Measurements from ENCODE around the gene OLFM1. TPM values are rescaled to one million over a fixed set of nuclear protein-coding genes. Genes with fewer than 3 reads are reported as not detected.
"Not testable (repeated sequence)": the region's sequence is repeated elsewhere in the genome, so short reads cannot be mapped to it uniquely, and the experiment has no call there.

OLFM1 gene
- total RNA-seq, 8 experiments from 2014 or later, result 0.58 to 136 (median 50.1) TPM

GRCh38 chr9:135063888-135064287 lies 23.6 kb upstream of the OLFM1 start:
- not testable (repeated sequence) for H3K27ac ChIP-seq; H3K4me1 ChIP-seq (replicated peaks in 1 of 2)

GRCh38 chr9:135065151-135065550 lies 22.3 kb upstream of the OLFM1 start:
- in situ Hi-C loops (cut with MboI; ENCODE audit: low pct_unique_long_range_greater_than_20kb in 2 of 9, low sequenced_read_pairs in 9 of 9, unreplicated experiment in 9 of 9), result no loop called here
- ATAC-seq (replicated peaks in 6 of 8), result no peak
- 0 to 80% (median 55%) methylated on average over 1 to 2 of the region's 4 CpGs; no CpG with 5 or more reads in 5 of the 10 experiments for WGBS, 10 experiments

More at GRCh38 chr9:135063888-135064287, 23.6 kb upstream of the OLFM1 start:
- H3K4me3 ChIP-seq; ATAC-seq (replicated peaks in 6 of 8); in situ Hi-C loops (cut with MboI; ENCODE audit: low pct_unique_long_range_greater_than_20kb in 2 of 9, low sequenced_read_pairs in 9 of 9, unreplicated experiment in 9 of 9): not testable (repeated sequence)
- 13 to 100% (median 61%) methylated on average over 1 to 4 of the region's 4 CpGs; no CpG with 5 or more reads in 5 of the 10 experiments for WGBS, 10 experiments

DNA sequence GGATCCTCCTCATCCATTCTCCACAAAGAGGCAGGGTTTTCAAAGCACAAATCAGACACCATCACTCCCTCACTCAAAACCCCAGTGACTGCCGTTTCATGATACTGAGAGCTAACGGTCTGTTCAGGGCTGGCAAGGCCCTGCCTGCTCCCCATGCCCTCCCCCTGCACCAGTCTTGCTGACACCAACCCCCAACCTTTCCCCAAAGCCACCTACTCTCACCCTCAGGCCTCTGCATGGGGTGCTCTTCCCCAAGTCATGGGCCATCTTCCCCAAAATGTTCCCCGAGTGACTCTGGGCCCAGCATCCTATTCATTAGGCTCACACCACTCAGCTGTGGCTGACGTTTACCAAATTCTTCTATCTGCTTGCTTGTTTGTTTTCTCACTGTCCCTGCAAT lies 21.7 kb upstream of the OLFM1 start:
- Histone ChIP-seq H3K4me1 (replicated peaks in 1 of 2) (peaks cover 12 to 15% of the 10 kb centered on the region in 2 donors), H3K27ac (no peak overlapping the region), H3K4me3 (no peak overlapping the region)
- WGBS, 10 experiments, result 25 to 80% (median 50%) methylated on average over 1 to 2 of the region's 4 CpGs; no CpG with 5 or more reads in 7 of the 10 experiments
- in situ Hi-C loops (cut with MboI; ENCODE audit: low pct_unique_long_range_greater_than_20kb in 2 of 9, low sequenced_read_pairs in 9 of 9, unreplicated experiment in 9 of 9), result no loop called here
- no peak for ATAC-seq (replicated peaks in 6 of 8)

More at GRCh38 chr9:135065151-135065550, 22.3 kb upstream of the OLFM1 start:
- H3K4me3 ChIP-seq, result no peak overlapping the region
- peaks cover 6 to 10% of the 10 kb centered on the region in 2 donors for H3K4me1 ChIP-seq (replicated peaks in 1 of 2)
- no peak overlapping the region for H3K27ac ChIP-seq

- H3K4me3 ChIP-seq, result no peak overlapping the region
- peaks cover 16 to 20% of the 10 kb centered on the region in 2 donors for H3K4me1 ChIP-seq (replicated peaks in 1 of 2)
- in situ Hi-C loops (cut with MboI; ENCODE audit: low pct_unique_long_range_greater_than_20kb in 2 of 9, low sequenced_read_pairs in 9 of 9, unreplicated experiment in 9 of 9), result no loop called here
- no peak overlapping the region for H3K27ac ChIP-seq
- no peak for ATAC-seq (replicated peaks in 6 of 8)
- WGBS, 10 experiments, result 70 to 100% (median 84%) methylated on average over 1 to 2 of the region's 7 CpGs; no CpG with 5 or more reads in 6 of the 10 experiments
These were observed 21.2 kb upstream of the OLFM1 start for GRCh38 chr9:135066291-135066690.

GRCh38 chr9:135067096-135067710 lies 20.3 kb upstream of the OLFM1 start:
- 40% methylated on average over 1 of the region's 20 CpGs; no CpG with 5 or more reads in 9 of the 10 experiments for WGBS, 10 experiments

DNA sequence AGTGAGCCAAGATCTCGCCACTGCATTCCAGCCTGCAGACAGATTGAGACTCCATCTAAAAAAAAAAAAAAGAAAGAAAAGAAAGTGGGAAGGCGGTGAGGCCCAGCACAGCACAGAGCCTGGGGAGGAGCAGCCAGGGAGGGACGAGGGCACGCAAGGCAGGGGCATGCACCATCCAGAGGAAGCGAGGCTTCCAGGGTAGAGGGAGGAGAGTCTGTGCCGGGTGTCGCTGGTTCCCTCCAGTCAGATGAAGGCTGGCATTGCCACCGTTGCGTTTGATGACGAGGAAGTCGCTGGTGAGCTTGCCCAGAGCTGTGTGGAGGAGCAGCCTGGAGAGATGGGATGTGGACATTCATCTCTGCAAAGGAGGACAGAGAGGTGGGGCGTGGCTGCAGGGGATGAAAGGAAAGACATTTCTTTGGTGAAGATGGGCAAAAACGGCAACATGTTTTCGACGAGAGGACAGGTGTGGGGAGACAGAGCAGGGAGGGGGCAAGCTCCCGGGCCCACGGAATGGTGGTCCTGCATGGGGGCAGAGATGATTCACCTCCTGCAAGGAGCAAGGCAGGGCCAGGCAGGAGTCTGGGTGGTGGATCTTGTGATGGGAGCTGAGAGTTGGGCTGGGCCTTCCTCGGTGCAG lies 18.6 kb upstream of the OLFM1 start:
- in situ Hi-C loops (cut with MboI; ENCODE audit: low pct_unique_long_range_greater_than_20kb in 2 of 9, low sequenced_read_pairs in 9 of 9, unreplicated experiment in 9 of 9), result no loop called here
- 43 to 91% (median 80%) methylated on average over 1 to 13 of the region's 18 CpGs; no CpG with 5 or more reads in 3 of the 10 experiments for WGBS, 10 experiments
- peak in 1 of 8 experiments; percentile 22 for ATAC-seq (replicated peaks in 6 of 8)
- H3K27ac ChIP-seq, result no peak overlapping the region
- H3K4me1 ChIP-seq (replicated peaks in 1 of 2), result peaks cover 19 to 22% of the 10 kb centered on the region in 2 donors
- H3K4me3 ChIP-seq, result no peak overlapping the region

More at GRCh38 chr9:135067096-135067710, 20.3 kb upstream of the OLFM1 start:
- H3K4me1 ChIP-seq (replicated peaks in 1 of 2), result peaks cover 19 to 22% of the 10 kb centered on the region in 2 donors
- ATAC-seq (replicated peaks in 6 of 8), result no peak
- H3K27ac ChIP-seq, result no peak overlapping the region
- in situ Hi-C loops (cut with MboI; ENCODE audit: low pct_unique_long_range_greater_than_20kb in 2 of 9, low sequenced_read_pairs in 9 of 9, unreplicated experiment in 9 of 9), result no loop called here
- H3K4me3 ChIP-seq, result no peak overlapping the region

GRCh38 chr9:135069558-135070197 lies 17.8 kb upstream of the OLFM1 start:
- in situ Hi-C loops (cut with MboI; ENCODE audit: low pct_unique_long_range_greater_than_20kb in 2 of 9, low sequenced_read_pairs in 9 of 9, unreplicated experiment in 9 of 9), result no loop called here
- peak in 7 of 8 experiments; percentile 6 to 85 (median 43) for ATAC-seq (replicated peaks in 6 of 8)
- Histone ChIP-seq H3K4me3 (no peak overlapping the region), H3K27ac (no peak overlapping the region), H3K4me1 (replicated peaks in 1 of 2) (peaks cover 19 to 23% of the 10 kb centered on the region in 2 donors)
- 0 to 57% (median 5%) methylated on average over 1 to 6 of the region's 15 CpGs; no CpG with 5 or more reads in 5 of the 10 experiments for WGBS, 10 experiments

DNA sequence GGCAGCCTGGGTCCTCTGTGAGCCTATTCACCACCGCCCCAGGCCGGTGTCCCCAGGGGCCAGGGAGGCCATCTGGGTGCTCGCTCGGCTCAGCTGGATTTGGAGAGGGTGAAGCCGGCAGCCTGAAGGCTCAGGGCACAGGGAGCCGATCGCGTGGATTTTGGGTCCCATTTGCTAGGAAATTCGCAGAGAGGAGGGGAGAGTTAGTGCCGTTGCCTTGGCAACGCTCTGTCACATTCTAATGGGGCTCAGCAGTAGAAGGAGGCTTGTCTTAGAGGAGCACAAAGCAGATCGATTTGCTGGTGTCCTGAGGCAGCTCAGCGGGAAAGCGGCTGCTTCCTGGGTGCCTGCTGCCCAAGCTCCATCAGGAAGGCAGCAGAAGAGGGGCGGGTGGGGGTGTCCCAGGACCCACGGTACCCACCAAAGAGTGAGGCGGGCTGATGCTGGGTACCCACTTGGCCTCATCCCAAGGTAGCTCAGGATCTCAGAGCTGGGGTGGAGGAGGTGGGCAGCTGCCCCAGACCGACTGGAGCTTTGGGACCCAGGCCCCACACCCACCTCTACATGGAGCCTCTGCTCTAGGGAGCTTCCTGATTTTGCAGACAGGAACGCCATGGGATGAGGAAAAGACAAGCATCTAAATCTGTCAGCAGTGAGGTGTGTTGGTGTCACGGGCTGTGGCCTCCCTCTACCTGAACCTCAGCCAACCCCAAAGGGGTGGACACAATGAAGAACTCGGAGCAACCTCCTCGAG lies 17.1 kb upstream of the OLFM1 start:
- Histone ChIP-seq H3K4me1 (replicated peaks in 1 of 2) (peaks cover 22 to 26% of the 10 kb centered on the region in 2 donors), H3K27ac (peak overlapping the region in 1 of 2 donors; percentile 57), H3K4me3 (no peak overlapping the region)
- WGBS, 10 experiments, result 0 to 58% (median 18%) methylated on average over 2 to 15 of the region's 22 CpGs; no CpG with 5 or more reads in 3 of the 10 experiments
- in situ Hi-C loops (cut with MboI; ENCODE audit: low pct_unique_long_range_greater_than_20kb in 2 of 9, low sequenced_read_pairs in 9 of 9, unreplicated experiment in 9 of 9), result no loop called here
- peak in 6 of 8 experiments; percentile 27 to 84 (median 74) for ATAC-seq (replicated peaks in 6 of 8)

DNA sequence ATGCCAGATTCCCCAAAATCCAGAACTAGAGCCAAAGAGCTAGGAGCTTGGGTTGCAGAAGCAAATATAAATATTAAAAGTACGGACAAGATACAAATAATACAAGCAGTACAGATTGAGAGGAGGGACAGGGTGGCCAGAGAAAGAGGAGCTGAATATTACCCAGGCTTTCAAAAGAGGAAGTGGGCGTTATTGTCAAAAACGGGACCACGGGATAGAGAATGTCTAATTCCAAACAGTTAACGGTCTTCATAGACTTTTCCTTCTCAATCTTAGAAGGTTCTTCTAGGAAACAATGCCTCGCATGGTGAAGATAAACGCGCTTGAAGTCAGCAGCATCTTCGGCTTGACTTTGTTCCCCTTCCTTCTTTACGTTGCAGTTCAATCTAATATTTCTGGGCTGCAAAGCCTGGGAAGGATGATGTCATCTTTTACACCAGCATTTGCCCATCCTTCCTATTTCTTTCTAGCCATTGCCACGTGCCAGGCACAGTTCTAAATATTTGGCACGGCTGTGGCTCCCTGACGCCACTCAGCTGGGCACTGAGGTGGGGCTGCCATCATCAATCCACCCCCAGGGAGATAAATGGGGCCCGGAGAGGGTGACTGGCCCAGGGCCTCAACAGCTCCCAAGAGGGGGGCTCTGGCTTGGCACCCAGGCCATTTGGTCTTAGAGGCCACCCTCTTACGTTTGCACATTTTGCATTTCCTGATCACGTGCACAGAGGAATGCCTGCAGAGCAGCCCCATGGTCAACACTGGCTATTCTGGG lies 16.3 kb upstream of the OLFM1 start:
- H3K4me1 ChIP-seq (replicated peaks in 1 of 2), result peaks cover 25 to 27% of the 10 kb centered on the region in 2 donors
- WGBS, 10 experiments, result 54 to 94% (median 76%) methylated on average over 8 to 15 of the region's 16 CpGs; no CpG with 5 or more reads in 1 of the 10 experiments
- no peak for ATAC-seq (replicated peaks in 6 of 8)
- no peak overlapping the region for H3K4me3 ChIP-seq
- in situ Hi-C loops (cut with MboI; ENCODE audit: low pct_unique_long_range_greater_than_20kb in 2 of 9, low sequenced_read_pairs in 9 of 9, unreplicated experiment in 9 of 9), result no loop called here
- no peak overlapping the region for H3K27ac ChIP-seq

GRCh38 chr9:135073081-135073740 lies 14.3 kb upstream of the OLFM1 start:
- Histone ChIP-seq H3K27ac (no peak overlapping the region), H3K4me1 (replicated peaks in 1 of 2) (peaks cover 45 to 47% of the 10 kb centered on the region in 2 donors), H3K4me3 (no peak overlapping the region)
- ATAC-seq (replicated peaks in 6 of 8), result no peak
- 54 to 100% (median 85%) methylated on average over 1 to 8 of the region's 13 CpGs; no CpG with 5 or more reads in 1 of the 10 experiments for WGBS, 10 experiments
- in situ Hi-C loops (cut with MboI; ENCODE audit: low pct_unique_long_range_greater_than_20kb in 2 of 9, low sequenced_read_pairs in 9 of 9, unreplicated experiment in 9 of 9), result no loop called here

DNA sequence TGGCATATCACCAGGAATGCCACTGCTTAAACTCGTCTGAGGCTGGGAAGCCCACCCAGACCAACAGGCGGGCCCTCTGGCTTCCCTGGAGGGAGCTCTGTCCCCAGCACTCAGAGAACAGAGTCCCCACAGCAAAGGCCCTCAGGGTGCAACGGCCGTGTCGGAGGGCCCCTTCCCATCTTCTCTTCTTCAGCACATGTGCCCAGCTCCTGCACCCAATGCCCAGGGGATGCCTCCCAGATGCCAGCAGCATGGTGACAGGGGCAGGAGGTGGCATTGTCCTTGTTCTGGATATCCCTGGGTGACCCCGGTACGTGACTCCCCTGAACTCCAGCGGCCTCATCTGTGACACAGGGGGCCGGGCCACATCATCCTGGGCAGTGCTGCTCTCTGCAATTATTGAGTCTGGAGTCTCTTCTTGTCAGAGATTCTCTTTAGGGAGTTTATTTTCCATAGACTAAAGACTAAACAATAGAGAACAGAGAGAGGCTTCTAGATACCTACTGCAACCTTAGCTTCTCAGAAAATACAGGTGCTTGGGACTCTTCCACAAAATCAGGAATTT lies 13.6 kb upstream of the OLFM1 start:
- Histone ChIP-seq H3K4me3 (no peak overlapping the region), H3K4me1 (replicated peaks in 1 of 2) (peaks cover 51 to 53% of the 10 kb centered on the region in 2 donors), H3K27ac (no peak overlapping the region)
- in situ Hi-C loops (cut with MboI; ENCODE audit: low pct_unique_long_range_greater_than_20kb in 2 of 9, low sequenced_read_pairs in 9 of 9, unreplicated experiment in 9 of 9), result no loop called here
- no peak for ATAC-seq (replicated peaks in 6 of 8)
- 60 to 100% (median 87%) methylated on average over 1 to 3 of the region's 9 CpGs; no CpG with 5 or more reads in 3 of the 10 experiments for WGBS, 10 experiments

All from motor neuron (in vitro differentiated cells).